ENCODE measurements around the gene AURKAIP1. TPM values are rescaled to one million over a fixed set of nuclear protein-coding genes. Genes with fewer than 3 reads are reported as not detected.

Gene AURKAIP1
- total and polyA plus RNA-seq, 2 of the 4 experiments (the other 2 are of a cell fraction) = 45.7 to 107 TPM

- BruUV-seq (replicated peaks) = no TSS peak
- no peak overlapping the region for H3K9ac ChIP-seq (ENCODE audit: low read depth, low read length)
- no peak overlapping the region for H3K27ac ChIP-seq (ENCODE audit: insufficient read depth, low read length)
- H4K20me1 ChIP-seq (ENCODE audit: insufficient read depth, low read length) = no peaks in the 10 kb centered on the region
- H3K18ac ChIP-seq (ENCODE audit: low read depth, low read length) = no peak overlapping the region
- no peak overlapping the region for H4K8ac ChIP-seq (ENCODE audit: low read depth in 2 of 2, low read length in 2 of 2)
- H2AFZ ChIP-seq (replicated peaks; ENCODE audit: low read length, poor library complexity) = peak overlapping the region; percentile 86
- no peak overlapping the region for H3K4me3 ChIP-seq (ENCODE audit: insufficient read depth, low read depth, low read length)
- no peak overlapping the region for H2BK120ac ChIP-seq (ENCODE audit: low read depth, low read length)
- H3K79me1 ChIP-seq (ENCODE audit: low read depth in 1 of 2, low read length in 2 of 2) = no peaks in the 10 kb centered on the region
- no peak overlapping the region for H4K91ac ChIP-seq (ENCODE audit: insufficient read depth, low read depth, low read length)
- CTCF ChIA-PET = no interaction called here
- H2BK5ac ChIP-seq (ENCODE audit: low read depth, low read length, poor library complexity, severe bottlenecking) = no peak overlapping the region
- H2AK9ac ChIP-seq (replicated peaks; ENCODE audit: low read depth, low read length, poor library complexity) = no peak overlapping the region
- H3K23ac ChIP-seq (ENCODE audit: low read depth, low read length) = no peak overlapping the region
- intact Hi-C loops (cut with micrococcal nuclease) (no loop called here), in situ Hi-C loops (cut with MboI; ENCODE audit: low sequenced_read_pairs) (no loop called here), dilution Hi-C loops (cut with HindIII; ENCODE audit: low sequenced_read_pairs, unreplicated experiment) (no loop called here)
- H3K9me1 ChIP-seq (ENCODE audit: insufficient read depth, low read length) = no peaks in the 10 kb centered on the region
- no peak for DNase-seq
- H2BK20ac ChIP-seq (ENCODE audit: low read depth, low read length) = no peak overlapping the region
- H2BK15ac ChIP-seq (ENCODE audit: low read depth, low read length) = no peak overlapping the region
- POLR2A ChIA-PET (ENCODE audit: unreplicated experiment) = no interaction called here
- TF ChIP-seq RFX5 (IDR thresholded peaks at IDR 0.05; ENCODE audit: low read depth, low read length) (no peak), CHD1 (IDR thresholded peaks at IDR 0.05; ENCODE audit: low read depth, low read length) (no peak), CEBPB (IDR thresholded peaks at IDR 0.05; ENCODE audit: low read depth, low read length) (no peak), FOS (IDR thresholded peaks at IDR 0.05; ENCODE audit: low read depth, low read length) (no peak)
- TF ChIP-seq, protein P1, sequence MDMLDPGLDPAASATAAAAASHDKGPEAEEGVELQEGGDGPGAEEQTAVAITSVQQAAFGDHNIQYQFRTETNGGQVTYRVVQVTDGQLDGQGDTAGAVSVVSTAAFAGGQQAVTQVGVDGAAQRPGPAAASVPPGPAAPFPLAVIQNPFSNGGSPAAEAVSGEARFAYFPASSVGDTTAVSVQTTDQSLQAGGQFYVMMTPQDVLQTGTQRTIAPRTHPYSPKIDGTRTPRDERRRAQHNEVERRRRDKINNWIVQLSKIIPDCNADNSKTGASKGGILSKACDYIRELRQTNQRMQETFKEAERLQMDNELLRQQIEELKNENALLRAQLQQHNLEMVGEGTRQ (IDR thresholded peaks at IDR 0.05; ENCODE audit: low read depth, low read length) = no peak
- H3K56ac ChIP-seq (ENCODE audit: extremely low read depth, insufficient read depth, low read length) = no peak overlapping the region
- H3K4me1 ChIP-seq (ENCODE audit: control insufficient read depth, insufficient read depth, low read length) = peaks cover 3% of the 10 kb centered on the region; the same call in 1 of the 2 replicates
- no peak overlapping the region for H4K5ac ChIP-seq (ENCODE audit: low read depth, low read length)
- H2AK5ac ChIP-seq (ENCODE audit: low read depth, low read length) = no peak overlapping the region
- no peaks in the 10 kb centered on the region for H3K36me3 ChIP-seq (ENCODE audit: control insufficient read depth, insufficient read depth, low read length)
- WGBS, 2 experiments (ENCODE audit: extremely low coverage in 2 of 2, insufficient read length in 1 of 2) = 27% methylated on average over 67 of the region's 112 CpGs; no CpG with 5 or more reads in 1 of the 2 experiments
- no peak overlapping the region for H3K14ac ChIP-seq (replicated peaks; ENCODE audit: low read depth, low read length)
- no peaks in the 10 kb centered on the region for H3K27me3 ChIP-seq (ENCODE audit: control insufficient read depth, insufficient read depth, low read length)
- peak; percentile 64 for ATAC-seq (ENCODE audit: low read depth)
- H3K9me3 ChIP-seq (ENCODE audit: control insufficient read depth, insufficient read depth, low read length) = no peaks in the 10 kb centered on the region
- no peak overlapping the region for H3K4ac ChIP-seq (ENCODE audit: low read depth, low read length)
- no peak overlapping the region for H3K4me2 ChIP-seq (ENCODE audit: low read depth, low read length)
Observed at GRCh38 chr1:1419813-1420653, 45.0 kb upstream of the AURKAIP1 start.
